Measurements from ENCODE around the gene NACAD. TPM values are rescaled to one million over a fixed set of nuclear protein-coding genes. Genes with fewer than 3 reads are reported as not detected.

NACAD gene
- polyA plus RNA-seq, 1 donor from 2014 or later: 14.5 TPM

DNA sequence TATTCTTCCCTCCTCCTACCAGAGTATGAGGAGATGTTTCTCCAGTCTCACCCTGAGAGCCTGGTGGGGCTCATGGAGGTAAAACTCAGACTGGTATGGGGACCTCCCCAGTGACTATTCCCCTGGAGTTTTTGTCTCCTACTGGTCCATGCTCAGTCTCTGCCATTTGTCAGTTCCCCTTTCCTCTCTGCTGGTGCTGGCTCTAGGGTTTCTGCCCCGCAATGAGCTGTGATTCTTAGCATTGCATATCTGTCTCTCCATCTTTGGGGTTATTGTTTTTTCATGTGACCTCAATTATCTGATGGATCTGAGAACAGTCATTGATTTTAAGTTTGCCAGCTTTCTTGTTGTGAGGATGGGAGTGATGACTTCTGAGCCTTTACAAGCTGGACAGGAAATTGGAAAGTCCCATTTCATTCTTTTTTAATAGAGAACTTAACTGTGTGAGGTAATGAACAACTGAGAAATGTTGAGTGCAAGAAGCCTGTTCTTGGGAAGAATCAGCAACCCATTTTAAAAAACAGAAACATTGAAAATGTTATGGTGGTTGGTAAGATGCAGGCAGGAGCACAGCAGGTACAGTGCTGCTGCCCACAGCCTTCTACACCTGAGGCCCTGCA is 26.9 kb downstream of the NACAD start:
- Histone ChIP-seq H3K27ac (ENCODE audit: low read length) (no peak overlapping the region), H3K27me3 (ENCODE audit: insufficient read depth, low read depth, low read length) (no peaks in the 10 kb centered on the region), H4K20me1 (ENCODE audit: insufficient read depth) (no peaks in the 10 kb centered on the region), H3K4me2 (ENCODE audit: low read length) (no peak overlapping the region), H2AFZ (ENCODE audit: low read depth, low read length) (no peak overlapping the region), H3K79me2 (replicated peaks; ENCODE audit: insufficient read depth, low read length) (no peaks in the 10 kb centered on the region), H3F3A (ENCODE audit: insufficient read depth, low read length, poor library complexity, severe bottlenecking) (no peaks in the 10 kb centered on the region), H3K9ac (ENCODE audit: low read length) (no peak overlapping the region), H3K9me3 (ENCODE audit: low read length) (no peaks in the 10 kb centered on the region), H3K36me3 (ENCODE audit: insufficient read depth, low read length) (no peaks in the 10 kb centered on the region), H3K4me3 (ENCODE audit: low read length) (no peak overlapping the region), H3K9me2 (ENCODE audit: insufficient read depth, low read length) (no peaks in the 10 kb centered on the region)
- TF ChIP-seq EZH2 (IDR thresholded peaks at IDR 0.05; ENCODE audit: borderline replicate concordance, insufficient read depth, low read length, poor library complexity, severe bottlenecking) (no peak), RAD21 (conservative IDR thresholded peaks at IDR 0.05) (no peak), TAF1 (IDR thresholded peaks at IDR 0.05; ENCODE audit: low read depth) (no peak), MXI1 (conservative IDR thresholded peaks at IDR 0.05; ENCODE audit: poor library complexity, severe bottlenecking) (no peak), REST (IDR thresholded peaks at IDR 0.05; ENCODE audit: borderline replicate concordance) (no peak), EP300 (conservative IDR thresholded peaks at IDR 0.05; ENCODE audit: poor library complexity, severe bottlenecking) (no peak), SMC3 (conservative IDR thresholded peaks at IDR 0.05; ENCODE audit: poor library complexity) (no peak), POLR2AphosphoS5 (IDR thresholded peaks at IDR 0.05) (no peak), CTCF (IDR thresholded peaks at IDR 0.05; ENCODE audit: poor library complexity, severe bottlenecking) (no peak)

- Histone ChIP-seq H3K27ac (ENCODE audit: low read length) (no peak overlapping the region), H2AFZ (ENCODE audit: low read depth, low read length) (no peak overlapping the region), H3F3A (ENCODE audit: insufficient read depth, low read length, poor library complexity, severe bottlenecking) (no peaks in the 10 kb centered on the region), H3K9me3 (ENCODE audit: low read length) (no peaks in the 10 kb centered on the region), H3K27me3 (ENCODE audit: insufficient read depth, low read depth, low read length) (no peaks in the 10 kb centered on the region), H4K20me1 (ENCODE audit: insufficient read depth) (no peaks in the 10 kb centered on the region), H3K4me3 (ENCODE audit: low read length) (no peak overlapping the region), H3K9me2 (ENCODE audit: insufficient read depth, low read length) (no peaks in the 10 kb centered on the region), H3K9ac (ENCODE audit: low read length) (no peak overlapping the region), H3K4me2 (ENCODE audit: low read length) (no peak overlapping the region), H3K79me2 (replicated peaks; ENCODE audit: insufficient read depth, low read length) (no peaks in the 10 kb centered on the region), H3K36me3 (ENCODE audit: insufficient read depth, low read length) (no peaks in the 10 kb centered on the region)
- TF ChIP-seq MXI1 (conservative IDR thresholded peaks at IDR 0.05; ENCODE audit: poor library complexity, severe bottlenecking): no peak
- no peak for TF ChIP-seq EP300 (conservative IDR thresholded peaks at IDR 0.05; ENCODE audit: poor library complexity, severe bottlenecking)
- TF ChIP-seq REST (IDR thresholded peaks at IDR 0.05; ENCODE audit: borderline replicate concordance): no peak
- no peak for TF ChIP-seq TAF1 (IDR thresholded peaks at IDR 0.05; ENCODE audit: low read depth)
- no peak for TF ChIP-seq RAD21 (conservative IDR thresholded peaks at IDR 0.05)
- no peak for TF ChIP-seq SMC3 (conservative IDR thresholded peaks at IDR 0.05; ENCODE audit: poor library complexity)
- TF ChIP-seq POLR2AphosphoS5 (IDR thresholded peaks at IDR 0.05): no peak
- TF ChIP-seq EZH2 (IDR thresholded peaks at IDR 0.05; ENCODE audit: borderline replicate concordance, insufficient read depth, low read length, poor library complexity, severe bottlenecking): no peak
- TF ChIP-seq CTCF (IDR thresholded peaks at IDR 0.05; ENCODE audit: poor library complexity, severe bottlenecking): no peak
Measured at GRCh38 chr7:45061352-45061751, 27.4 kb downstream of the NACAD start.
